SK-MEL-5 (cell line): ENCODE results near the gene BNC2. TPM values are rescaled to one million over a fixed set of nuclear protein-coding genes. Genes with fewer than 3 reads are reported as not detected.

Experiments
- DNase-seq: peaks from one replicate; pipeline ENCODE4 v3.0.0-alpha.2; 2016; ENCODE audit warnings: low read depth, low spot score
- in situ Hi-C: cut with HindIII; loops from 2 replicates; pipeline ENCODE4 v1.10.0; 2016; ENCODE audit warnings: low sequenced_read_pairs, high pct_unique_total_duplicates, low pct_unique_long_range_greater_than_20kb
- small RNA-seq, 2 experiments: library from RNA; depleted of rRNA; stranded (forward); fragments of <200 nt; gene quantifications; one replicate each; pipeline ENCODE3, GENCODE V24; 2014
- total RNA-seq: library from RNA; depleted of rRNA; stranded (reverse); fragments of >200 nt; shearing (Covaris generic); gene quantifications from 2 replicates; pipeline ENCODE4 v1.2.3, GENCODE V29; 2014

Gene BNC2
- total RNA-seq, 1 experiment from 2014 or later: 23.5 TPM

DNA sequence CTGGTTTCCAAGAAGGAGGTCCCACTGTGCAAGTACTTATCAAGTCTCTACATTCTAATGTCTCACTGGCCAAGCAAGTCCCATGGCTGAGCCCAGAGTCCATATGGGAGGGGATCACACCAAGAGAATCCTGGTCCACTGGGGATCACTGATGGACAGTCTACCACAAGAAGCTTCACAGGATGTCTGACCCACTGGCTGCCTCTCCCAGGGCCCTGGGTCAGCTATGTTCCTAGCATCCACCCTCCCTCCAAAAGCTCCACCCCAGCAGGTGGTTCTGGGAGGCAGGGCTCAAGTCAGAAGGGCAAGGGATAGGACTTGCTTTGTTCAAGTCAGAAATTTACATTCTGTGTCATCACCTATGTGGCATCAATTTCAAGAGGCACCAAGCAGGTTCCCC is 508.5 kb downstream of the BNC2 start:
- DNase-seq: no peak
- in situ Hi-C loops: no loop called here

DNA sequence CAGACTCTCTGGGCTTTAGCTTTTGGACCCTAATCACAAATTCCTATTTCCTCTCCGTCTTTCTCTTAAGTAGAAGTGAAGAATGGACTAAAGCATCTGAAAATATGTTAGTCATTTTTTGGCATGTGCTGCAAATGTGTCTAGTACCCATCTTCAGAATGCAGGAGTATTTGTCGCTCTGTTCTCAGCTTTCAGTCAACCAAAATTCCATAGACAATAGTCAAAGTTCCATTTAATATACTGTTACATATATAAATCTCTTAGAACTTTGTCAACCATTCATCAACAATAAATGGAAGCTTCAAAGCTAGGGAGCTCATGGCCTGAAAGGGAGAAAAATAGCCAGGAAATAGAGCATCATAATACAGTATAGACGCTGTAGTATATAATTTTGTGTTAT is 509.4 kb downstream of the BNC2 start:
- in situ Hi-C loops: no loop called here
- DNase-seq: no peak

DNA sequence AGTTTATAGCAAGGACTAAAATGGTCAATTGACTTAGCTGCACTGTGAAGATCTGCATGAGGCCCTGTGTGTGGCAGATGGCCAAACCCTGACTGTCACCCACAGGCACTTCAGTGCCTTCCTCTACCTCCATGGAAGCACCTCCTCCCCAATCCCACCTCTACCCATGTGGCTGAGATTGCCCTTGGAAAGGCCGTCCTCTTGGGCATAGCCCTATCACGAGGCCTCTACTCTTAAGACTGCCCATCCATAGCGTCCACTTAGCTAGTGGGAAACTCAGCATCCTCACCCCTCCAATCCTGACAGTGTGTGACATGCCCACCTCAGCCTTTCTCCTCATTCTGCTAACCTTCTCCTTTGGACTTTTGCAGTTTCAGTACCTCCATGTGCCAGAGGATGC is 510.2 kb downstream of the BNC2 start:
- in situ Hi-C loops: no loop called here
- DNase-seq: no peak

Small RNA genes lying within 50 kb of the gene (small RNA-seq; reads per million reads assigned to genes)
- gene LSM1P1: 0 reads per million in 2 experiments
